ENCODE results near the gene RNASE11. TPM values are rescaled to one million over a fixed set of nuclear protein-coding genes. Genes with fewer than 3 reads are reported as not detected.

Gene RNASE11
- total RNA-seq (2014; rRNA removed) (not detected in 2 replicates), Bru-seq, nascent RNA (not detected), BruChase-seq, experiment 1, labeled RNA remaining after a 6-hour chase (not detected), BruChase-seq, experiment 2, labeled RNA remaining after a 2-hour chase (not detected)
- long read RNA-seq: 0 reads

- no peak within 1 kb of the TSS for H3K4me2 ChIP-seq (ENCODE audit: low read length)
- H3K36me3 ChIP-seq (ENCODE audit: low read depth, low read length): no peaks in the 10 kb centered on the region
- no peak within 1 kb of the TSS for H3K27ac ChIP-seq (ENCODE audit: low read length)
- H2AFZ ChIP-seq (ENCODE audit: low read length): no peak within 1 kb of the TSS
- H4K20me1 ChIP-seq (ENCODE audit: low read length): no peaks in the 10 kb centered on the region
- H3K79me2 ChIP-seq (ENCODE audit: low read length): no peaks in the 10 kb centered on the region
- ChIA-PET POLR2A (ENCODE audit: unreplicated experiment) (no interaction called here), CTCF (interaction anchor here (0.6 kb wide), 1 partner anchor 20 kb away, joined by 3 read pairs; no protein-coding TSS in a partner anchor)
- H3F3A ChIP-seq (ENCODE audit: low read length, unreplicated experiment): no peaks in the 10 kb centered on the region
- H3K9me3 ChIP-seq (ENCODE audit: low read length): no peaks in the 10 kb centered on the region
- no TSS peak for BruUV-seq (replicated peaks)
- ATAC-seq (no peak), DNase-seq (no peak)
- no peaks in the 10 kb centered on the region for H3K9me2 ChIP-seq (replicated peaks; ENCODE audit: low read length)
- intact Hi-C loops (cut with micrococcal nuclease): no loop called here
- no peaks in the 10 kb centered on the region for H3K4me1 ChIP-seq (ENCODE audit: insufficient read depth, low read length)
- no peak for TF ChIP-seq EZH2phosphoT487 (IDR thresholded peaks at IDR 0.05; ENCODE audit: borderline replicate concordance, low read length)
- TF ChIP-seq EZH2 (IDR thresholded peaks at IDR 0.05; ENCODE audit: low read length, unreplicated experiment): no peak
- no peak within 1 kb of the TSS for H3K4me3 ChIP-seq (ENCODE audit: low read length)
- no peak within 1 kb of the TSS for H3K9ac ChIP-seq (ENCODE audit: low read length)
- H3K27me3 ChIP-seq (ENCODE audit: low read length): peaks cover 86% of the 10 kb centered on the region
Measured at GRCh38 chr14:20587489-20588154, at the start of gene RNASE11. Gene RNASE11, minus strand, starts transcription at chr14:20588001.

GRCh38 chr14:20632831-20633691 lies 45.3 kb upstream of the RNASE11 start:
- peak overlapping the region; percentile 70 for H3K4me3 ChIP-seq (ENCODE audit: low read length)
- no peak overlapping the region for H3K9ac ChIP-seq (ENCODE audit: low read length)
- peaks cover 10% of the 10 kb centered on the region; the same call in 1 of the 2 replicates for H3K4me1 ChIP-seq (ENCODE audit: insufficient read depth, low read length)
- no peaks in the 10 kb centered on the region for H3K9me2 ChIP-seq (replicated peaks; ENCODE audit: low read length)
- no peaks in the 10 kb centered on the region for H3F3A ChIP-seq (ENCODE audit: low read length, unreplicated experiment)
- CTCF ChIA-PET: interaction anchor here (1.1 kb wide), 1 partner anchor 58 kb away, joined by 3 read pairs; no protein-coding TSS in a partner anchor
- no TSS peak for BruUV-seq (replicated peaks)
- H3K27ac ChIP-seq (ENCODE audit: low read length): no peak overlapping the region
- H3K4me2 ChIP-seq (ENCODE audit: low read length): peak overlapping the region; percentile 91
- no peaks in the 10 kb centered on the region for H3K9me3 ChIP-seq (ENCODE audit: low read length)
- no peaks in the 10 kb centered on the region for H3K36me3 ChIP-seq (ENCODE audit: low read depth, low read length)
- DNase-seq (peak; percentile 91), ATAC-seq (peak; percentile 66)
- TF ChIP-seq EZH2 (IDR thresholded peaks at IDR 0.05; ENCODE audit: low read length, unreplicated experiment): no peak
- no peak for TF ChIP-seq EZH2phosphoT487 (IDR thresholded peaks at IDR 0.05; ENCODE audit: borderline replicate concordance, low read length)
- H4K20me1 ChIP-seq (ENCODE audit: low read length): no peaks in the 10 kb centered on the region
- H3K79me2 ChIP-seq (ENCODE audit: low read length): no peaks in the 10 kb centered on the region
- intact Hi-C loops (cut with micrococcal nuclease): loop anchor here (1.0 kb wide), 2 partner anchors 20 to 30 kb away; no protein-coding TSS in a partner anchor
- H2AFZ ChIP-seq (ENCODE audit: low read length): peak overlapping the region; percentile 51
- H3K27me3 ChIP-seq (ENCODE audit: low read length): peaks cover 2% of the 10 kb centered on the region; the same call in 1 of the 2 replicates
- POLR2A ChIA-PET (ENCODE audit: unreplicated experiment): no interaction called here

GRCh38 chr14:20632448-20632830 lies 44.6 kb upstream of the RNASE11 start:
- CTCF ChIA-PET: interaction anchor here (1.1 kb wide), 1 partner anchor 58 kb away, joined by 3 read pairs; no protein-coding TSS in a partner anchor

More at GRCh38 chr14:20632448-20632830, 44.6 kb upstream of the RNASE11 start:
- Histone ChIP-seq H3K9me2 (replicated peaks; ENCODE audit: low read length) (no peaks in the 10 kb centered on the region), H3K79me2 (ENCODE audit: low read length) (no peaks in the 10 kb centered on the region), H2AFZ (ENCODE audit: low read length) (peak overlapping the region; percentile 51), H3F3A (ENCODE audit: low read length, unreplicated experiment) (no peaks in the 10 kb centered on the region), H3K27ac (ENCODE audit: low read length) (no peak overlapping the region), H3K4me2 (ENCODE audit: low read length) (peak overlapping the region; percentile 91), H3K9ac (ENCODE audit: low read length) (no peak overlapping the region), H3K9me3 (ENCODE audit: low read length) (no peaks in the 10 kb centered on the region), H3K4me1 (ENCODE audit: insufficient read depth, low read length) (peaks cover 16% of the 10 kb centered on the region; the same call in 1 of the 2 replicates), H3K27me3 (ENCODE audit: low read length) (no peaks in the 10 kb centered on the region), H4K20me1 (ENCODE audit: low read length) (no peaks in the 10 kb centered on the region), H3K36me3 (ENCODE audit: low read depth, low read length) (no peaks in the 10 kb centered on the region), H3K4me3 (ENCODE audit: low read length) (peak overlapping the region; percentile 70)
- POLR2A ChIA-PET (ENCODE audit: unreplicated experiment): no interaction called here
- no TSS peak for BruUV-seq (replicated peaks)
- intact Hi-C loops (cut with micrococcal nuclease): loop anchor here (1.0 kb wide), 1 partner anchor 19 kb away; no protein-coding TSS in a partner anchor
- ATAC-seq (peak; percentile 4), DNase-seq (peak; percentile 13)
- no peak for TF ChIP-seq EZH2phosphoT487 (IDR thresholded peaks at IDR 0.05; ENCODE audit: borderline replicate concordance, low read length)
- no peak for TF ChIP-seq EZH2 (IDR thresholded peaks at IDR 0.05; ENCODE audit: low read length, unreplicated experiment)
- no peak for TF ChIP-seq CTCF (conservative IDR thresholded peaks at IDR 0.05; ENCODE audit: low read depth, low read length)
